ENCODE measurements around the gene FGF22.
A peak's percentile ranks its signal among the peaks of the same experiment; 100 is the strongest.
"Not testable (repeated sequence)": the region's sequence is repeated elsewhere in the genome, so short reads cannot be mapped to it uniquely, and the experiment has no call there.

FGF22 gene

DNA sequence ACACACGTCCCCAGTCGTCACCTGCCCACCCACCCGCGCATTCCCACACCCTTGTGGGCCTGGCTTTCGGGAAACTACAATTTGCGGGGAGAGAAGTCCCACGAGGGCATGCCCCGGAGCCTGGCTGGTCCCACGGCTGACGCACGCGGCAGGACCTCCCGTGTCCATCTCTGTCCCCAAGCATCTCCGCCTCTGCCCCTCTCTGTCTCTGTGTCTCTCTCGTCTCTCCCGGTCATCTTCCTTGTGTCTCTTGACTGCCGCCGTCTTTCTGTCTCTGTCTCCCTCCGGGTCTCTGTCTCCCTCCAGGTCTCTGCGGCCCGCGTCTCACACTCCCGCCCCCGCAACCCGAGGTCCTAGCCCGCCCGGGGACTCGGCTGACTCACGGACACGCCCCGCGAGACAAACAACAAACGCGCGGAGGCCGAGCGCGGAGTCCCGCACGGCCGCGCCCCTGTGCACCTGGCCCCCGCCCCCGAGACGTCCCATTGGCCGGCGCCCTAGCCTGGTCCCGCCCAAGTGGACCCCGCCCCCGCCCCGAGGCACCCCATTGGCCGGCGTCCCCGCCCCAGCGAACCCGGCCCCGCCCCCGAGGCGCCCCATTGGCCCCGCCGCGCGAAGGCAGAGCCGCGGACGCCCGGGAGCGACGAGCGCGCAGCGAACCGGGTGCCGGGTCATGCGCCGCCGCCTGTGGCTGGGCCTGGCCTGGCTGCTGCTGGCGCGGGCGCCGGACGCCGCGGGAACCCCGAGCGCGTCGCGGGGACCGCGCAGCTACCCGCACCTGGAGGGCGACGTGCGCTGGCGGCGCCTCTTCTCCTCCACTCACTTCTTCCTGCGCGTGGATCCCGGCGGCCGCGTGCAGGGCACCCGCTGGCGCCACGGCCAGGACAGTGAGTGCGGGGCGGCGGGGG is at the start of gene FGF22:
FGF22 (plus strand) TSS at position 627 of the 908 bp plus-strand sequence; CDS start at position 674, 47 bp downstream.
- DNase-seq, result peak; percentile 97 to 98

DNA sequence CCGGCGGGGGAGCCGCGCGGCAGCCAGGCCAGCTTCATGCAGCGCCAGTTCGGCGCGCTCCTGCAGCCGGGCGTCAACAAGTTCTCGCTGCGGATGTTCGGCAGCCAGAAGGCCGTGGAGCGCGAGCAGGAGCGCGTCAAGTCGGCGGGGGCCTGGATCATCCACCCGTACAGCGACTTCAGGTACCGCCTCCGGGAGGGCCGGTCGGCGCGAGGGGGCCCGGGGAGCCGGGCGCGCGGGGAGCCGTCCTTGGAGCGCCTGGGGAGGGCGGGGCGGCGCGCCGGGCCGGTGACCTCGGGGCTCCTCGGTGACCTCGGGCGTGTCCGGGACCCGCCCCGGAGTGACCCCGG is 49.3 kb upstream of the FGF22 start:
- DNase-seq, result no peak

- no peak for DNase-seq
Observed at GRCh38 chr19:590750-591098, 49.0 kb upstream of the FGF22 start.

DNA sequence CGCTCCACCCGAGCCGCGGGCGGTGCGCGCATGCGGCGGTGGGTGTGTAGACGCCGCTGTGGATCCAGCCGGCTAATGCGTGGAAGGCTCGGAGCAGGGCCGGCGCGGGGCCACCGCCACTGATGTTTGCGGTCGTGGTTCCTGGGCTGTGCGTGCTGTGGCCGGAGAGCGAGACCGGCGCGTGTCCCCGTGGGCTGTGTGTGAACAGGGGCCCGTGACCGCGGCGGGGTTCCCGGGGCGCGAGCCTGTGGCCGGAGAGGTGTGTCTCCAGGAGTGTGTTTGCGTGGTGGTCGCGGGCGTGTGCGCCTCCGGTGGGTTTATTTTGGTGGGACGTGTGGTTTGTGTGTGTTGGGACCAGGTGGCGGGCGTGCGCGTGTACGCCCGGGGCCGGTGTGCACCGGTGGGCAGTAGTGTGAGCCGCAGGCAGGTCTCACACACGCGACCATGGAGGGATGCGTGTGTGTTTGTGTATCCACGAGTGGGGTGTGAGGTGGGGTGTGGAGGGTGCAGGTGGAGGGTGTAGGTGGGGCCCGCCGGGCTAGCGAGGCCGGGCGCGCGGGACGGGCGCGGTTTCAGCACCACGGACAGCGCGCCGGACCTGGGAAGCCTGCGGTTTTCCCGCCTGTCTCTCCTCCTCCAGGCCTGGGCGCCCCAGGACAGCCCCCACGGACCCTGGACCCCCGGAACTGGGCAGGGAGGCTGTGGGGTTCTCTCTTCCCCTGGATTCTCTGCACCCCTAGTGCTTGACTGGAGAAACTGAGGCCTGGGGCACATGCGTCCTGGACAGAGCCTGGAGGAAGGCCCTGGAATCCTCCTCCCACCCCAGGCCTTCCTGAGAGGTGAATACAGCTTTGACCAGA is 48.4 kb upstream of the FGF22 start:
- no peak for DNase-seq

DNA sequence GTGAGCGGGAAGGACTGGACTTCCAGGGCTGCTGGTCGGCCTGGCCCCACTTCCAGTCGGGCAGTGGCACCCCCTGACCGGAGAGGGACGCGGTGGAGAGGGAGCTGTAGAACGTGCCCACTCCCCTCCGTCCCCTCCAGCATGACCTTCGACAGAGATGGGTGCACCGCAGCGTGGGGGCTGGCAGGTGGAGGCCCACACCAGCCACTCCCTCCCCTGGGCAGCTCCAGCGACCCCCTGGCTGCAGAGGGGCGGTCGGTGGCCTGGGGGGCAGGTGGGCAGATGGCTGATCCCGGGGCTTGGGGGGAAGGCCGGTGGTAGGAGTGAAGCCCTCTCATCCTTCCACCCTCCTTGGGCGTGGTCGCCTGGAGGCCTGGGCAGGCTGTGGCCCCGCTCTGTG is 47.6 kb upstream of the FGF22 start:
- DNase-seq, result no peak

GRCh38 chr19:593055-593454 is 46.6 kb upstream of the FGF22 start:
- DNase-seq, result no peak

DNA sequence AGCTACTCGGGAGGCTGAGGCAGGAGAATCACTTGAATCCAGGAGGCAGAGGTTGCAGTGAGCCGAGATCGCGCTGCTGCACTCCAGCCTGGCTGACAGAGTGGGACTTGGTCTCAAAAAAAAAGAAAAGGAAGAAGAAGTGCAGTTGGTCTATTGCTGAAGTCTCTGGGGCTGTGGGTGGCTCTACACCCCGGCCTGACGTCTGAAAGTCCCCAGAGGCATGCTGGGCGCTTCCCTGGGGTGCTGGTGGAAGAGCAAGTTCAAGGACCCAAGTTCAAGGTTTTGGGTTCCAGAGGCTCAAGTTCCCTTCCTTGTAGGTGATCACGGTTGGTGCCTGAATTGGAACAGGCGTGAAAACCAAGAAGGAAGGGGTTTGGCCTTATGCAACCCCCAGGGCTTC is 46.2 kb upstream of the FGF22 start:
- DNase-seq, result no peak

DNA sequence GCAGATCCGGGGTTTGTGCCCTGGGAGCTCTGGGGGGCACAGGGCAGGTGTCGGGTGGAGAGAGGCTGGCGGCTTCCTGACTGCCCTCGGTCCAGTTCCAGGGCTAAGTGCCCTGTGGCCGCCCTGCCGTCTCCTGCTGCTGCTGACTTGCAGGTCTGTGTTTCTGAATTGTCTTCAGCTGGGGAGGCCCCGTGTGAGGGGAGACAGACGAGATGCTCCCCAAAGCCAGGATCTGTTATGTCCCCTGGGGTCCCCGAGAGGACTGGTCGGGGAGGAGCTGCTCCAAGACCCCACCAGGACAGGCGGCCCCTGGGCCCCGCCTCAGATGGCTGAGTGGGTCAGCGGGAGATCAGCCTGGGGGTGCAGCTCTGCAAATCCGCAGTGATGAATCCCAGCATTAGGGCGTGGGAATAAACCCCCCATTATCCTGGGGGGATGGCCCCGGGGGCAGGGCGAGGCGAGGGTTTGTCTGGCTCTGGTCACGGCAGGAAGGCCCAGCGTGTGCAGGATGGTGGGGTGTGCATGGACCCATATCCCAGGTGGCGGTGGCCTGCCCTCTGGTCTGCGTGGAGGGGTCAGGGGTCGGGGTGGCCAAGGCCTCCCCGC is 45.3 kb upstream of the FGF22 start:
- no peak for DNase-seq

- DNase-seq, result no peak
Observed at GRCh38 chr19:595326-596262, 44.1 kb upstream of the FGF22 start.

GRCh38 chr19:596263-596655 is 43.4 kb upstream of the FGF22 start:
- DNase-seq, result no peak

DNA sequence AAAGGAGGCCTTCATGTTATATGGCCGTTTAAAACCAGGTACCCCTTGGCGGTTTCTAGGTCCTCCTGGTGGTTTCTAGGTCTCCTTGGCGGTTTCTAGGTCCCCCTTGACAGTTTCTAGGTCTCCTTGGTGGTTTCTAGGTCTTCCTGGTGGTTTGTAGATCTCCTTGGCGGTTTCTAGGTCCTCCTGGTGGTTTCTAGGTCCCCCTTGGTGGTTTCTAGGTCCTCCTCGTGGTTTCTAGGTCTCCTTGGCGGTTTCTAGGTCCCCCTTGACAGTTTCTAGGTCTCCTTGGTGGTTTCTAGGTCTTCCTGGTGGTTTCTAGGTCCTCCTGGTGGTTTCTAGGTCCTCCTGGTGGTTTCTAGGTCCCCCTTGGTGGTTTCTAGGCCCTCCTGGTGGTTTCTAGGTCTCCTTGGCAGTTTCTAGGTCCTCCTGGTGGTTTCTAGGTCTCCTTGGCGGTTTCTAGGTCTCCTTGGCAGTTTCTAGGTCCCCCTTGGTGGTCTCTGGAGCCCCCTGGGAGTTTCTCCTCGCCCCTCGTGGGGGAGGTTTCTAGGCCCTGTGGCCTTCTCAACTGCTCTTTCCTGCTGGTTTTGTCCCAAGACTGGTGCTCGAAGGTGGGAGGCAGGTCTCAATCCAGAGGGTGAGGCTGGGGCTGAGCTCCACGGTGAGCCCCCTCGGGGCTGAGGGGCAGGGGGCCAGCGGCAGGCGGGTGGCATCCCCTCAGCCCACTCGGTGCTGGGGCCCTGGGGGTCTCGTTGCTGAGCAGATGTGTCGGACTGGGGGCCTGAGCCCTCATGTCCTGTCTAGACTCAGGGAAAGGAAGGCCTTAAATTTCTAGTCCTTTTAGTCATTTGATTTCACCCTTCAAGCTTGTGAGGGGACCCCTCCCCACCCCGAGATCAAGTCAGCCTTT is 42.0 kb upstream of the FGF22 start:
- DNase-seq, result no peak

- DNase-seq, result no peak
Observed at GRCh38 chr19:601310-601709, 38.4 kb upstream of the FGF22 start.

GRCh38 chr19:601790-602189 is 37.9 kb upstream of the FGF22 start:
- no peak for DNase-seq

DNA sequence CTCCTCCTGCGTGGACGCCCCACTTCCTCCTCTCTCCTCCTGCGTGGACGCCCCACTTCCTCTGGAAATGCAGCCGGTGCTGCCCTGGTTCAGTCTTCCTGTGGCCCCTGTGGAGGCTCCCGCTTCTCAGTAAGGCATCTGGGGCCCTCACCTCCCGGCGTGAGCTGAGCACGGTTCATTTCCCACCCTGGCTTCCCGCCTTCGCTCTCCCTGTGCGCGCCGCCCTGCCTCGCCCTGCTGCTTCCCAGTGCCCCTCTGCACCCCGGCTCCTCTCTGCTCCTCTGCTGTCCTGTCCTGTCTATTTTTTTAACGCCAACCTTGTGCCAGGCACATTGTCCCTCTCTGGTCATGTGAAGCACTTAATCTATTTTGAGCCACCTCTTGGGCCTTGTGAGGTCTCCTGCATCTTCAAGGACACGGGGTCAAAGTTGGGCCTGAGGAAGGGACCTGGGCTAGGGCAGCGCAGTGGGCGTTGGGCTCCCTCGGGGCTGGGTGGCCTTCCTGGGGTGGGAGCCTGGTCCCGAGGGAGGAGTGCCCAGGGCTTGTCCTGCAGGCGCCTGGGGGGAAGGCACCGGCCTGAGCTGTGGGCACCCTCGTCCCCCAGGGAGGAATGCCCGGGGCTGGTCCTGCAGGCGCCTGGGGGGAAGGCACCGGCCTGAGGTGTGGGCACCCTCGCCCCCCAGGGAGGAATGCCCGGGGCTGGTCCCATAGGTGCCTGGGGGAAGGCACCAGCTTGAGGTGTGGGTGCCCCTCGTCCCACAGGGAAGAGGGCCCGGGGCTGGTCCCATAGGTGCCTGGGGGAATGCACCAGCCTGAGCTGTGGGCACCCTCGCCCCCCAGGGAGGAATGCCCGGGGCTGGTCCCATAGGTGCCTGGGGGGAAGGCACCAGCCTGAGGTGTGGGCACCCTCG is 37.0 kb upstream of the FGF22 start:
- DNase-seq, result no peak

GRCh38 chr19:603302-603639 is 36.4 kb upstream of the FGF22 start:
- not testable (repeated sequence) for DNase-seq

- not testable (repeated sequence) for DNase-seq
Observed at GRCh38 chr19:603779-604178, 35.9 kb upstream of the FGF22 start.

GRCh38 chr19:604355-604754 is 35.3 kb upstream of the FGF22 start:
- DNase-seq, result no peak

- DNase-seq, result not testable (repeated sequence)
Observed at GRCh38 chr19:605061-605971, 34.4 kb upstream of the FGF22 start.

Measured in activated CD4-positive, alpha-beta T cell treated with anti-CD3 and anti-CD28 coated beads for 4 hours (primary cell).